Activated CD4-positive, alpha-beta T cell treated with anti-CD3 and anti-CD28 coated beads for 48 hours (primary cell): ENCODE data around the gene ZNF37A.
"Not testable (repeated sequence)": the region's sequence is repeated elsewhere in the genome, so short reads cannot be mapped to it uniquely, and the experiment has no call there.

Experiments used
- DNase-seq: peaks from one replicate; pipeline ENCODE4 v3.0.0-alpha.2; 2020

Gene ZNF37A

GRCh38 chr10:38094158-38094926, at the start of gene ZNF37A:
Gene ZNF37A, plus strand, starts transcription at chr10:38094337. Its CDS starts 2,281 bp downstream, at chr10:38096618.
- peak; percentile 93 for DNase-seq

- DNase-seq = no peak
Measured at GRCh38 chr10:38045129-38045528, 49.0 kb upstream of the ZNF37A start.

- DNase-seq = no peak
Measured at GRCh38 chr10:38047666-38048065, 46.5 kb upstream of the ZNF37A start.

- no peak for DNase-seq
Measured at GRCh38 chr10:38050212-38050611, 43.9 kb upstream of the ZNF37A start.

- no peak for DNase-seq
Measured at GRCh38 chr10:38054361-38054797, 39.8 kb upstream of the ZNF37A start.

GRCh38 chr10:38055274-38055894, 38.8 kb upstream of the ZNF37A start:
- DNase-seq = not testable (repeated sequence)

GRCh38 chr10:38069663-38070062, 24.5 kb upstream of the ZNF37A start:
- not testable (repeated sequence) for DNase-seq

- DNase-seq = no peak
Measured at GRCh38 chr10:38070501-38070900, 23.6 kb upstream of the ZNF37A start.

GRCh38 chr10:38072552-38072951, 21.6 kb upstream of the ZNF37A start:
- no peak for DNase-seq

- DNase-seq = no peak
Measured at GRCh38 chr10:38076687-38077086, 17.4 kb upstream of the ZNF37A start.

GRCh38 chr10:38093318-38093717, 819 bp upstream of the ZNF37A start:
- DNase-seq = not testable (repeated sequence)

- DNase-seq = no peak
Measured at GRCh38 chr10:38093816-38094157, 350 bp upstream of the ZNF37A start.

GRCh38 chr10:38094927-38095574, 914 bp downstream of the ZNF37A start:
- DNase-seq = no peak

GRCh38 chr10:38102880-38103279, 8.7 kb downstream of the ZNF37A start:
- no peak for DNase-seq

- DNase-seq = no peak
Measured at GRCh38 chr10:38103756-38104155, 9.6 kb downstream of the ZNF37A start.

GRCh38 chr10:38112159-38112558, 18.0 kb downstream of the ZNF37A start:
- no peak for DNase-seq

- DNase-seq = no peak
Measured at GRCh38 chr10:38118072-38118807, 24.1 kb downstream of the ZNF37A start.

GRCh38 chr10:38119038-38119437, 24.9 kb downstream of the ZNF37A start:
- DNase-seq = no peak

- no peak for DNase-seq
Measured at GRCh38 chr10:38127812-38128211, 33.7 kb downstream of the ZNF37A start.

GRCh38 chr10:38143587-38143986, 49.5 kb downstream of the ZNF37A start:
- no peak for DNase-seq

GRCh38 chr10:38146579-38147333, 52.6 kb downstream of the ZNF37A start:
- no peak for DNase-seq

GRCh38 chr10:38147686-38148085, 53.5 kb downstream of the ZNF37A start:
- no peak for DNase-seq
